Measurements from ENCODE around the gene UNKL. TPM values are rescaled to one million over a fixed set of nuclear protein-coding genes. Genes with fewer than 3 reads are reported as not detected.

UNKL gene
- total RNA-seq, 2 donors from 2014 or later = 11.2 to 21.4 TPM

- WGBS, 2 donors = 1% methylated on average over 75 of the region's 83 CpGs; no CpG with 5 or more reads in 1 of the 2 donors
- no peak within 1 kb of the TSS for H3K4me3 ChIP-seq
- intact Hi-C loops (cut with DNase I) = no loop called here
- ATAC-seq (peak; percentile 54), DNase-seq (peak; percentile 43 to 55 (median 48))
- H3K36me3 ChIP-seq (replicated peaks in 1 of 2; ENCODE audit: insufficient read depth in 1 of 2, low read depth in 2 of 2) = no peaks in the 10 kb centered on the region
- H3K4me1 ChIP-seq = peaks cover 41% of the 10 kb centered on the region
- H3K9me3 ChIP-seq = no peaks in the 10 kb centered on the region
- no peak for TF ChIP-seq CTCF (IDR thresholded peaks at IDR 0.05)
- no peak for TF ChIP-seq POLR2A (IDR thresholded peaks at IDR 0.05)
- H3K27ac ChIP-seq = no peak within 1 kb of the TSS
- H3K27me3 ChIP-seq = peaks cover 8 to 28% of the 10 kb centered on the region in 2 donors
These were observed 81.2 kb downstream of the UNKL start, which contains the start of gene BAIAP3 for GRCh38 chr16:1333149-1333812. Gene BAIAP3, plus strand, starts transcription at chr16:1333645. Its CDS starts 4,905 bp downstream, at chr16:1338550.

GRCh38 chr16:1332618-1333148, 81.8 kb downstream of the UNKL start:
- 16% methylated on average over 26 of the region's 26 CpGs; no CpG with 5 or more reads in 1 of the 2 donors for WGBS, 2 donors
- H3K27ac ChIP-seq = no peak overlapping the region

GRCh38 chr16:1331712-1332617, 82.5 kb downstream of the UNKL start:
- intact Hi-C loops (cut with DNase I) = no loop called here
- TF ChIP-seq POLR2A (IDR thresholded peaks at IDR 0.05) (peak in 1 of 3 donors; percentile 24), CTCF (IDR thresholded peaks at IDR 0.05) (no peak)
- Histone ChIP-seq H3K36me3 (replicated peaks in 1 of 2; ENCODE audit: insufficient read depth in 1 of 2, low read depth in 2 of 2) (no peaks in the 10 kb centered on the region), H3K27ac (no peak overlapping the region), H3K9me3 (no peaks in the 10 kb centered on the region), H3K4me1 (peaks cover 35% of the 10 kb centered on the region), H3K27me3 (peaks cover 8 to 28% of the 10 kb centered on the region in 2 donors), H3K4me3 (no peak overlapping the region)
- ATAC-seq (peak; percentile 74), DNase-seq (peak; percentile 79 to 94 (median 86))
- 13% methylated on average over 34 of the region's 34 CpGs; no CpG with 5 or more reads in 1 of the 2 donors for WGBS, 2 donors

More at GRCh38 chr16:1332618-1333148, 81.8 kb downstream of the UNKL start:
- Histone ChIP-seq H3K4me3 (no peak overlapping the region), H3K9me3 (no peaks in the 10 kb centered on the region), H3K27me3 (peaks cover 8 to 28% of the 10 kb centered on the region in 2 donors), H3K36me3 (replicated peaks in 1 of 2; ENCODE audit: insufficient read depth in 1 of 2, low read depth in 2 of 2) (no peaks in the 10 kb centered on the region), H3K4me1 (peaks cover 37% of the 10 kb centered on the region)
- TF ChIP-seq POLR2A (IDR thresholded peaks at IDR 0.05) = no peak
- TF ChIP-seq CTCF (IDR thresholded peaks at IDR 0.05) = no peak
- DNase-seq (no peak), ATAC-seq (no peak)
- intact Hi-C loops (cut with DNase I) = no loop called here

- Histone ChIP-seq H3K27ac (no peak overlapping the region), H3K4me1 (peaks cover 35% of the 10 kb centered on the region), H3K4me3 (no peak overlapping the region), H3K9me3 (no peaks in the 10 kb centered on the region), H3K36me3 (replicated peaks in 1 of 2; ENCODE audit: insufficient read depth in 1 of 2, low read depth in 2 of 2) (no peaks in the 10 kb centered on the region), H3K27me3 (peaks cover 8 to 28% of the 10 kb centered on the region in 2 donors)
- intact Hi-C loops (cut with DNase I) = no loop called here
- WGBS, 2 donors = 29 to 37% methylated on average over 10 to 19 of the region's 22 CpGs
- TF ChIP-seq POLR2A (IDR thresholded peaks at IDR 0.05) = no peak
- no peak for TF ChIP-seq CTCF (IDR thresholded peaks at IDR 0.05)
- ATAC-seq (no peak), DNase-seq (no peak)
These were observed 83.4 kb downstream of the UNKL start for GRCh38 chr16:1330931-1331711.
